GM12865 (cell line): ENCODE results near the gene RASL11B.

ENCODE experiments used
- DNase-seq: peaks from one replicate; pipeline ENCODE4 v3.0.0; 2010; ENCODE audit warnings: low read depth
- H3K4me3 ChIP-seq: 2 replicates; pipeline ENCODE4 v1.5.1; 2011; ENCODE audit warnings: mild to moderate bottlenecking, low read depth, low read length, control low read depth
- TF ChIP-seq, protein P1 (sequence below): IDR thresholded peaks from 2 replicates; pipeline ENCODE4 v1.5.1; 2011; ENCODE audit warnings: low read length, control low read depth, low read depth, inconsistent platforms; ENCODE audit not compliant: insufficient read depth; ENCODE audit errors: missing control alignments

The RASL11B gene

DNA sequence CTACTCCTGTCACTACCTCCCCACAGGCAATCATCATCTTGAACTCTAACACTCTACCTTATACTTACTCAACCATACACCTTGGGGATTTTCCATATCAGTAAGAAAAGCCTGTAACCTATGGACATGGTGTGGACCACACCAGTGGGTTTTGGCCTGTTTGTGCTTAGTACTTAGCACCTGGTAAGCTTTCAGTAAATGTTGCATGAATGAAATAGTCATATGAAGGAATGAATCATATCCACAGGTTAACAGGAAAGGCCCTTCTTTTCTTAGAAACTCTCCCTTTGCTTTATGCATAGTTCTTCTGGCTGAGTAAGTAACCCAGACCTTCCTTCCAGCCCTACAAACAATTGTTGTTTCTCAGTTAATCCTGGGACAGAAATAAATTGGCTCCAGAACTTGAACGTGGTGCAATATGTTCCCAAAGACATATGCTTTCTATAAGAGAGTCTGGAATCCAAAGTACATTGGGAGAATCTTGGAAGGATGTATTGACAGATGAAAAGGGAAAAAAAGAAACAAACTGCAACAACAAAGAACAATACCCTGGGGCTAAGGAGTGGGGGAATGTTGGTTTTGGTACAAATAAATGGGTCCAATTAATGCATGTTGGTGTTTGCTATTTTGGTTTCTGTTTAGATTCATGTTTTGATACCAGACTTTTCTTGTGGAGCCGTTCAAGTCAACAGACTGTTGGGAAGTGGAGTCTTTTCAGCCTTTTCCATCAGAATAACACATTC, 27.8 kb downstream of the RASL11B start:
- TF ChIP-seq, protein P1, sequence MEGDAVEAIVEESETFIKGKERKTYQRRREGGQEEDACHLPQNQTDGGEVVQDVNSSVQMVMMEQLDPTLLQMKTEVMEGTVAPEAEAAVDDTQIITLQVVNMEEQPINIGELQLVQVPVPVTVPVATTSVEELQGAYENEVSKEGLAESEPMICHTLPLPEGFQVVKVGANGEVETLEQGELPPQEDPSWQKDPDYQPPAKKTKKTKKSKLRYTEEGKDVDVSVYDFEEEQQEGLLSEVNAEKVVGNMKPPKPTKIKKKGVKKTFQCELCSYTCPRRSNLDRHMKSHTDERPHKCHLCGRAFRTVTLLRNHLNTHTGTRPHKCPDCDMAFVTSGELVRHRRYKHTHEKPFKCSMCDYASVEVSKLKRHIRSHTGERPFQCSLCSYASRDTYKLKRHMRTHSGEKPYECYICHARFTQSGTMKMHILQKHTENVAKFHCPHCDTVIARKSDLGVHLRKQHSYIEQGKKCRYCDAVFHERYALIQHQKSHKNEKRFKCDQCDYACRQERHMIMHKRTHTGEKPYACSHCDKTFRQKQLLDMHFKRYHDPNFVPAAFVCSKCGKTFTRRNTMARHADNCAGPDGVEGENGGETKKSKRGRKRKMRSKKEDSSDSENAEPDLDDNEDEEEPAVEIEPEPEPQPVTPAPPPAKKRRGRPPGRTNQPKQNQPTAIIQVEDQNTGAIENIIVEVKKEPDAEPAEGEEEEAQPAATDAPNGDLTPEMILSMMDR, result no peak
- no peak overlapping the region for H3K4me3 ChIP-seq
- no peak for DNase-seq

DNA sequence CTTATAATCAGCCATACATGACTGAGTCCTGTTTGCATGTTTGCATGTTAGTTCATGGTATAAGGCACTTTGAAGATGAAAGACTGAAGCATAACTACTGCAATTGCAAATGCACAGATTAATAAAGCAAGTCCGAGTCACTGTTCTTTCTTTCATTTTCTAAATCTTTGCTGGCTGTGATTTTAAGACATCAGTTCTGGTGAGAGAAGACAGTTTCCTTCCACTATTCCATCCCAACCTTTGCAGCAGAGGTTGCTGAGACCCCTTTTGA, 28.3 kb downstream of the RASL11B start:
- no peak overlapping the region for H3K4me3 ChIP-seq
- DNase-seq, result no peak
- TF ChIP-seq, protein P1, result no peak

DNA sequence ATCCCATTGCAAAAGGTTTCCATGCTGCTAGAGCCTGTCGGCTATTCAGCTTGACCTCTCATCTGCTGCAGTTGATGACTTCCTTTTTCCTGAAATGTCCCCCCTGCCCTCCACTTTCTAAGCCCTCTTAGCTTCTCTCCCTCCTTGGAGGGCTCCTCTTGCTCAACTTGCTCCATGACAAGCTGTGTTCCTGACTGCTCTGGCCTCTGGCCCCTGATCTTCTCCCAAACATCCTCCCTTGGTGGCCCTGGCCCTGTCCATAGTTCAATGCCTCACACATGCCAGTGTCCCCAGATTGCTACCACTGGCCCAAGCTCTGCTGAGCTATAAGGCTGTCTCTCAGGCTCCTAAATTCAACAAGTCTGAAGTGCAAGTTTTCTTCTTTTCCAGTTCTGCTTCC, 29.6 kb downstream of the RASL11B start:
- no peak for DNase-seq
- TF ChIP-seq, protein P1, result no peak
- H3K4me3 ChIP-seq, result no peak overlapping the region

DNA sequence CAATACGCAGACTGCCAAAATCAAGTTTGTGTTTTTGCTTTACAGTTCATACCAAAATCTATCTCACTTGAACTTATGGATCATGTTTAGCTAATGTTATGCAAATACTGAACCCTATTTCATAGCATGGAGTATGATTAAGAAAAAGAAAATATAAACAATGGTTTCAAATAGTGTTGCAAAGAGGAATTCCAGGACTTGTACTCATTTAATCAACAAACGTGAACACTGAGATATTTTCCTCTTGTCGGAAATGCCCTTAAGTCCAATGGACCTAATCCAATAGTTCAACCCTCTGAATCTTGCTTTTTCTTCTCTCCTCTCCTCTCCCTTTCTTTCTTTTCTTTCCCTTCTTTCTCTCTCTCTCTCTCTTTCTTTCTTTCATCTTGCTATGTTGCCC, 30.8 kb downstream of the RASL11B start:
- no peak for DNase-seq
- H3K4me3 ChIP-seq, result no peak overlapping the region
- TF ChIP-seq, protein P1, result no peak

DNA sequence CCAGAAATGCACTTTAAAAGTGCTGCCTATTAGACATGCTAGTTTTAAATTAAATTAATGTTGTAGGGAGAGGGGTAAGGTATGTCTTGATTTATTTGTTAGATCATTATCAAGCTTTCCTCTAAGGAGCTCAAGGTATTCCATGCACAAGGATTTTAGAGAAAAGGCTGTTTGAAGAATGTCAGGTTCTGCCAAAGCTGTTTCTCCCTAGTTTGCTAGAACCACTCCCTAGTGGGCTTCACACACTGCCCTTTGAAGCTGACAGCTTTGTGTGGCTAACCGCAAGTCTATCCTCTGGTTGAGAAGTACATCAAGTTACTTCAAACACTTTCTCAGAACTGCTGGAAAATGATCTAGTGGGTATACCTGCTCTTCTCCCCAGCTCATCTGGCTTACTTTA, 32.3 kb downstream of the RASL11B start:
- TF ChIP-seq, protein P1, result no peak
- H3K4me3 ChIP-seq, result no peak overlapping the region
- DNase-seq, result no peak

DNA sequence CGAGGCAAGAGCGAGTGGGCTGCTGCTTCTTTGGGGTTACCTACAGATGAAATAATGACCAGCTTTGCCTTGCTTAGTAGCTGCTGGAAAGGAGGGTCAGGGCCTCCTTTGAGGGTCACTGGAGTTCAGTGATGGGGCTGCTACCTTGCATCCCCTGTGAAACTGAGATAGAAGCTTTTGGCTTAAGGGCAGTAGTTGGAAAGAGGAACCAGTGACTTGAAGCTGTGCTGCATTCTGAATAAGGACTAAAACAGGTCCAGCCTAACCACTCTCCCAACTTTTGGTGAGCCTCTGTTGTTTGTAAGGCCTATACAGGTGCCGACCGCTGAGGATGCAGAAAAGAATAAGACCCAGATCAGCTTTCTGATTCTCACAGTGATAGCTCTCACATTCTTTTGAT, 41.2 kb downstream of the RASL11B start:
- TF ChIP-seq, protein P1, result no peak
- no peak overlapping the region for H3K4me3 ChIP-seq
- DNase-seq, result no peak

DNA sequence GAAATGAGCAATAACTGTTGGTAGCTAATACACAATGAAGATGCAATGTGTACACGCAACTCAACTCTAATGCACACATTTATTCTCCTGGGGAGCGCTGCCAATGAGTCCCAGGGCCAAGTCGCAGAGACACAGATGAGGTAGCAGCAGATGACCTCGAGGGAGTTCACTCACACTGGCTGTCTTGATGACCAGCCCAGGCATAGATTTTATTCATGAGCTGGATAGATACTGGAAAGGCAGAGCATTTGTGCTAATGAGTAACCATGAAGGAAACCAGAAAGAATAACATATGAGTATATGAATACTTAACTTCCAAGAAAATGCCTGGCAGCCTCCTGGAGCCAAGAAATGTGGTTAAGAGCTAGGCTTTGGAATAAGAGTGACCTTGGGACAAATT, 42.3 kb downstream of the RASL11B start:
- H3K4me3 ChIP-seq, result no peak overlapping the region
- no peak for DNase-seq
- TF ChIP-seq, protein P1, result no peak
